Gastroesophageal sphincter (tissue), 4 donors: ENCODE results near the gene BRCA1. TPM values are rescaled to one million over a fixed set of nuclear protein-coding genes. Genes with fewer than 3 reads are reported as not detected.
A peak's percentile ranks its signal among the peaks of the same experiment; 100 is the strongest.
"Not testable (repeated sequence)": the region's sequence is repeated elsewhere in the genome, so short reads cannot be mapped to it uniquely, and the experiment has no call there.

ENCODE experiments used
- ATAC-seq: fragments of 150-250 bp; one replicate; pipeline ENCODE4 v1.9.1; 2016; ENCODE audit warnings: mild to moderate bottlenecking, moderate library complexity
- H3K27ac ChIP-seq, 4 donors: fragments of 200-600 bp; sonication (generic) in 3 of 4; 1 replicate in 3 of 4; 2 replicates in 1 of 4; pipeline ENCODE4 v1.5.1; 2016 to 2019
- H3K27me3 ChIP-seq: fragments of 200-600 bp; sonication (generic); one replicate; pipeline ENCODE4 v1.5.1; 2019
- H3K36me3 ChIP-seq, 2 donors: fragments of 200-600 bp; sonication (generic); one replicate each; pipeline ENCODE4 v1.5.1; 2019; ENCODE audit warnings: control low read depth in 1 of 2
- H3K4me1 ChIP-seq, 3 donors: fragments of 200-600 bp; sonication (generic); 1 replicate in 2 of 3; 2 replicates in 1 of 3; pipeline ENCODE4 v1.5.1; 2016 to 2019; ENCODE audit warnings: control low read depth in 2 of 3
- H3K4me3 ChIP-seq, 2 donors: fragments of 200-600 bp; sonication (generic); one replicate each; pipeline ENCODE4 v1.5.1; 2019; ENCODE audit warnings: mild to moderate bottlenecking in 1 of 2, moderate library complexity in 1 of 2
- H3K9me3 ChIP-seq, 3 donors: fragments of 200-600 bp; sonication (generic); one replicate each; pipeline ENCODE4 v1.5.1; 2017 to 2019; ENCODE audit warnings: control low read depth in 2 of 3
- EP300 ChIP-seq: sonication (generic); formaldehyde crosslinking; IDR thresholded peaks from one replicate; pipeline ENCODE4 v1.6.1; 2017; ENCODE audit warnings: antibody characterized with exemption, mild to moderate bottlenecking
- POLR2A ChIP-seq, 2 donors: fragments of 450-650 bp; IDR thresholded peaks; one replicate each; pipeline ENCODE4 v1.6.1; 2017; ENCODE audit warnings: antibody characterized with exemption in 2 of 2, mild to moderate bottlenecking in 2 of 2, moderate library complexity in 1 of 2
- POLR2AphosphoS5 ChIP-seq: sonication (generic); formaldehyde crosslinking; IDR thresholded peaks from one replicate; pipeline ENCODE4 v1.6.1; 2017; ENCODE audit warnings: antibody characterized with exemption
- WGBS, 2 donors: methylation state at CpG; one replicate each; pipeline ENCODE4 v1.1.5; 2018; ENCODE audit warnings: low coverage in 1 of 2; 5-methylcytosine and 5-hydroxymethylcytosine counted together
- total RNA-seq, 4 donors: library from RNA; depleted of rRNA; stranded (reverse); fragments of >200 nt; gene quantifications; one replicate each; pipeline ENCODE4 v1.1.0, GENCODE V29; 2016
- TF ChIP-seq, protein P1 (sequence below), 4 experiments: fragments of 200-600 bp in 2 of 4; fragments of 450-650 bp in 2 of 4; sonication (generic) in 1 of 4; IDR thresholded peaks; one replicate each; pipeline ENCODE4 v1.5.1; 2017 to 2019; ENCODE audit warnings: antibody characterized with exemption in 4 of 4, mild to moderate bottlenecking in 2 of 4, moderate library complexity in 2 of 4

Gene BRCA1
- total RNA-seq, 4 donors from 2014 or later, result 4.9 to 7.9 (median 6.1) TPM

GRCh38 chr17:43169561-43170139 lies 44.5 kb upstream of the BRCA1 start:
- H3K36me3 ChIP-seq, result peaks cover 0 to 12% of the 10 kb centered on the region in 2 donors
- H3K9me3 ChIP-seq, result no peaks in the 10 kb centered on the region
- H3K4me3 ChIP-seq, result peak overlapping the region; percentile 79 to 89
- no peaks in the 10 kb centered on the region for H3K27me3 ChIP-seq
- ATAC-seq, result peak; percentile 10
- peaks cover 5 to 46% (median 29%) of the 10 kb centered on the region in 3 donors for H3K4me1 ChIP-seq
- WGBS, 2 donors, result 0 to 7% methylated on average over 3 to 18 of the region's 29 CpGs
- H3K27ac ChIP-seq, result peak overlapping the region; percentile 97 to 100 (median 97)
- TF ChIP-seq, protein P1, sequence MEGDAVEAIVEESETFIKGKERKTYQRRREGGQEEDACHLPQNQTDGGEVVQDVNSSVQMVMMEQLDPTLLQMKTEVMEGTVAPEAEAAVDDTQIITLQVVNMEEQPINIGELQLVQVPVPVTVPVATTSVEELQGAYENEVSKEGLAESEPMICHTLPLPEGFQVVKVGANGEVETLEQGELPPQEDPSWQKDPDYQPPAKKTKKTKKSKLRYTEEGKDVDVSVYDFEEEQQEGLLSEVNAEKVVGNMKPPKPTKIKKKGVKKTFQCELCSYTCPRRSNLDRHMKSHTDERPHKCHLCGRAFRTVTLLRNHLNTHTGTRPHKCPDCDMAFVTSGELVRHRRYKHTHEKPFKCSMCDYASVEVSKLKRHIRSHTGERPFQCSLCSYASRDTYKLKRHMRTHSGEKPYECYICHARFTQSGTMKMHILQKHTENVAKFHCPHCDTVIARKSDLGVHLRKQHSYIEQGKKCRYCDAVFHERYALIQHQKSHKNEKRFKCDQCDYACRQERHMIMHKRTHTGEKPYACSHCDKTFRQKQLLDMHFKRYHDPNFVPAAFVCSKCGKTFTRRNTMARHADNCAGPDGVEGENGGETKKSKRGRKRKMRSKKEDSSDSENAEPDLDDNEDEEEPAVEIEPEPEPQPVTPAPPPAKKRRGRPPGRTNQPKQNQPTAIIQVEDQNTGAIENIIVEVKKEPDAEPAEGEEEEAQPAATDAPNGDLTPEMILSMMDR (IDR thresholded peaks at IDR 0.05), result no peak
- TF ChIP-seq POLR2AphosphoS5, result peak; percentile 6
- TF ChIP-seq POLR2A (IDR thresholded peaks at IDR 0.05), result no peak

- ATAC-seq, H3K27me3 ChIP-seq, H3K9me3 ChIP-seq, H3K27ac ChIP-seq, H3K4me3 ChIP-seq: not testable (repeated sequence)
- H3K36me3 ChIP-seq, result peaks cover 0 to 26% of the 10 kb centered on the region in 2 donors
- peaks cover 0 to 14% (median 9%) of the 10 kb centered on the region in 3 donors for H3K4me1 ChIP-seq
Measured at GRCh38 chr17:43165971-43166370, 40.8 kb upstream of the BRCA1 start.

DNA sequence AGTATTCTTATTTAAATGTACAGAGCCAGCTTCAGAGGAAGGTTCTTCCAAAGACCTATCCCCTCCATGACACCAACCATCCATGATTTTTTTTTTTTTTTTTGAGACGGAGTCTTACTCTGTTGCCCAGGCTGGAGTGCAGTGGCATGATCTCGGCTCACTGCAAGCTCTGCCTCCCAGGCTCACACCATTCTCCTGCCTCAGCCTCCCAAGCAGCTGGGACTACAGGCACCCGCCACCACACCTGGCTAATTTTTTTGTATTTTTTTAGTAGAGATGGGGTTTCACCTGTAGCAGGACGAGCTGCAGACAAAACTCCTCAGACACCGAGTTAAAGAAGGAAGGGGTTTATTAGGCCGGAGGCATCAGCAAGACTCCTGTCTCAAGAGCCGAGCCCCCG lies 34.8 kb upstream of the BRCA1 start:
- not testable (repeated sequence) for H3K4me3 ChIP-seq, H3K27me3 ChIP-seq, H3K27ac ChIP-seq, H3K4me1 ChIP-seq, H3K9me3 ChIP-seq, ATAC-seq
- H3K36me3 ChIP-seq, result peaks cover 0 to 43% of the 10 kb centered on the region in 2 donors
- WGBS, 2 donors, result 80 to 94% methylated on average over 1 to 5 of the region's 8 CpGs

GRCh38 chr17:43159232-43159631 lies 34.1 kb upstream of the BRCA1 start:
- H3K4me3 ChIP-seq, H3K27ac ChIP-seq, H3K9me3 ChIP-seq, H3K27me3 ChIP-seq, H3K4me1 ChIP-seq, ATAC-seq: not testable (repeated sequence)
- WGBS, 2 donors, result no CpG with 5 or more reads among the region's 25 CpGs
- H3K36me3 ChIP-seq, result peaks cover 0 to 40% of the 10 kb centered on the region in 2 donors

GRCh38 chr17:43155666-43156065 lies 30.5 kb upstream of the BRCA1 start:
- Histone ChIP-seq H3K27me3 (no peaks in the 10 kb centered on the region), H3K36me3 (peaks cover 0 to 30% of the 10 kb centered on the region in 2 donors), H3K4me1 (no peaks in the 10 kb centered on the region), H3K27ac (no peak overlapping the region), H3K9me3 (no peaks in the 10 kb centered on the region), H3K4me3 (no peak overlapping the region)
- 90 to 100% methylated on average over 1 to 2 of the region's 3 CpGs for WGBS, 2 donors
- no peak for TF ChIP-seq POLR2AphosphoS5
- TF ChIP-seq POLR2A (IDR thresholded peaks at IDR 0.05), result no peak
- TF ChIP-seq, protein P1 (IDR thresholded peaks at IDR 0.05), result no peak
- no peak for TF ChIP-seq EP300
- ATAC-seq, result no peak

GRCh38 chr17:43153197-43153835 lies 28.2 kb upstream of the BRCA1 start:
- H3K27me3 ChIP-seq, H3K27ac ChIP-seq, ATAC-seq, H3K4me3 ChIP-seq, H3K4me1 ChIP-seq, H3K9me3 ChIP-seq: not testable (repeated sequence)
- peaks cover 0 to 24% of the 10 kb centered on the region in 2 donors for H3K36me3 ChIP-seq
- 76 to 83% methylated on average over 2 to 3 of the region's 3 CpGs for WGBS, 2 donors

- WGBS, 2 donors, result 85 to 100% methylated on average over 1 to 3 of the region's 3 CpGs
- Histone ChIP-seq H3K4me3 (no peak overlapping the region), H3K27me3 (no peaks in the 10 kb centered on the region), H3K4me1 (no peaks in the 10 kb centered on the region), H3K9me3 (no peaks in the 10 kb centered on the region), H3K27ac (no peak overlapping the region), H3K36me3 (peaks cover 0 to 17% of the 10 kb centered on the region in 2 donors)
- ATAC-seq, result no peak
- TF ChIP-seq, protein P1 (IDR thresholded peaks at IDR 0.05), result no peak
- no peak for TF ChIP-seq EP300
Measured at GRCh38 chr17:43151880-43152456, 26.8 kb upstream of the BRCA1 start.
